ENCODE measurements around the gene IRAK1. TPM values are rescaled to one million over a fixed set of nuclear protein-coding genes. Genes with fewer than 3 reads are reported as not detected.

Gene IRAK1
- total RNA-seq, 1 donor: 99.5 TPM

DNA sequence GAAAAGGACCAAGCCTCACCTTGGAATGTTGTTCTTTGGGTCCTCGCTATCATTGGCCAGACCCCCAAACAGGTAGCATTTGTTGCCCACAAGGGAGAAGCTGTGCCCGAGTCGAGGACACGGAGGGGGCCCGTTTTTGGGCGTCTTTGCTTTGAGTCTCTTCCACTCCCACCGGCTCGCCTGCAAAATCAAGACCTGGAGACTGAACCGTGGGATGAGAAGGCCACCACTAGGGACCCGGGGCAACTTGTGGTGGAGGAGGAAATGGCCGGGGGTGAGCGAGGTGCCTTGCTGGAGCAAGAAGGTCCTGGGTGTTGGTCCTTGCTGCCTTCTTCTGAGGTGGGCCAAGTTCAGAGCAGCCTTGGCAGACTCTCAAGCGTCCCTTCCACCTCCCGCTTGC lies 55.6 kb downstream of the IRAK1 start:
- Histone ChIP-seq H3K27me3 (ENCODE audit: insufficient read depth, low read length) (no peaks in the 10 kb centered on the region), H3K4me1 (ENCODE audit: insufficient read depth, low read length) (peaks cover 28% of the 10 kb centered on the region), H3K4me2 (ENCODE audit: insufficient read depth, low read length) (no peak overlapping the region), H3K4me3 (ENCODE audit: insufficient read depth, low read length) (no peak overlapping the region), H4K20me1 (ENCODE audit: insufficient read depth, low read length) (peaks cover 71% of the 10 kb centered on the region), H3K79me2 (ENCODE audit: insufficient read depth, low read length) (peaks cover 75% of the 10 kb centered on the region), H3K27ac (ENCODE audit: low read depth, low read length) (no peak overlapping the region), H3K36me3 (ENCODE audit: insufficient read depth, low read length) (peaks cover 27% of the 10 kb centered on the region), H2AFZ (ENCODE audit: low read length) (no peak overlapping the region), H3K9me3 (ENCODE audit: low read depth, low read length) (no peaks in the 10 kb centered on the region)
- TF ChIP-seq, protein P1, sequence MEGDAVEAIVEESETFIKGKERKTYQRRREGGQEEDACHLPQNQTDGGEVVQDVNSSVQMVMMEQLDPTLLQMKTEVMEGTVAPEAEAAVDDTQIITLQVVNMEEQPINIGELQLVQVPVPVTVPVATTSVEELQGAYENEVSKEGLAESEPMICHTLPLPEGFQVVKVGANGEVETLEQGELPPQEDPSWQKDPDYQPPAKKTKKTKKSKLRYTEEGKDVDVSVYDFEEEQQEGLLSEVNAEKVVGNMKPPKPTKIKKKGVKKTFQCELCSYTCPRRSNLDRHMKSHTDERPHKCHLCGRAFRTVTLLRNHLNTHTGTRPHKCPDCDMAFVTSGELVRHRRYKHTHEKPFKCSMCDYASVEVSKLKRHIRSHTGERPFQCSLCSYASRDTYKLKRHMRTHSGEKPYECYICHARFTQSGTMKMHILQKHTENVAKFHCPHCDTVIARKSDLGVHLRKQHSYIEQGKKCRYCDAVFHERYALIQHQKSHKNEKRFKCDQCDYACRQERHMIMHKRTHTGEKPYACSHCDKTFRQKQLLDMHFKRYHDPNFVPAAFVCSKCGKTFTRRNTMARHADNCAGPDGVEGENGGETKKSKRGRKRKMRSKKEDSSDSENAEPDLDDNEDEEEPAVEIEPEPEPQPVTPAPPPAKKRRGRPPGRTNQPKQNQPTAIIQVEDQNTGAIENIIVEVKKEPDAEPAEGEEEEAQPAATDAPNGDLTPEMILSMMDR (IDR thresholded peaks at IDR 0.05; ENCODE audit: extremely low read depth, low read depth, low read length): no peak
- no peak for DNase-seq (ENCODE audit: insufficient read length, low spot score, missing footprints)

DNA sequence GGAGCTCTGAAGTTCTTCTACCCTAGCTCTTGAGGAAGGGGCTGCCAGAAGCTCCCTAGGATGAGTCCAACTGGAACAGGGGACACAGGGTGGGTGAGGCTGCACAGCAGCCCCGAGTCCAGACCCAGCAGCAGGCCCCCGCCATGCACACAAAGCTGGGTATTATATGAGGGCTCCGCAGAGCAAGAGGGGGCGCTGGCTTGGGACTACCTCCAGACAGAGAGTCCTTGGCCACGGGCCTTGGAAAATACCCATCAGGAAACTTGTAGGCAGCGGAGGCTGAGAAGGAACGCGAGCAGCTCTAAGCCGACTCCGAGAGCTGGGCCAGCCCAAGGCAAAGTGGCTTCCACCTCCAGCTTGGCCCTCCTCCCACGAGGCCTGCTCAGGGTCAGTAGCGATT lies 56.2 kb downstream of the IRAK1 start:
- no peak for DNase-seq (ENCODE audit: insufficient read length, low spot score, missing footprints)
- Histone ChIP-seq H3K9me3 (ENCODE audit: low read depth, low read length) (no peaks in the 10 kb centered on the region), H3K4me1 (ENCODE audit: insufficient read depth, low read length) (peaks cover 23% of the 10 kb centered on the region), H3K36me3 (ENCODE audit: insufficient read depth, low read length) (peaks cover 33% of the 10 kb centered on the region), H3K4me3 (ENCODE audit: insufficient read depth, low read length) (no peak overlapping the region), H4K20me1 (ENCODE audit: insufficient read depth, low read length) (peaks cover 65% of the 10 kb centered on the region), H3K4me2 (ENCODE audit: insufficient read depth, low read length) (no peak overlapping the region), H2AFZ (ENCODE audit: low read length) (no peak overlapping the region), H3K27me3 (ENCODE audit: insufficient read depth, low read length) (no peaks in the 10 kb centered on the region), H3K79me2 (ENCODE audit: insufficient read depth, low read length) (peaks cover 70% of the 10 kb centered on the region), H3K27ac (ENCODE audit: low read depth, low read length) (no peak overlapping the region)
- TF ChIP-seq, protein P1 (IDR thresholded peaks at IDR 0.05; ENCODE audit: extremely low read depth, low read depth, low read length): no peak

DNA sequence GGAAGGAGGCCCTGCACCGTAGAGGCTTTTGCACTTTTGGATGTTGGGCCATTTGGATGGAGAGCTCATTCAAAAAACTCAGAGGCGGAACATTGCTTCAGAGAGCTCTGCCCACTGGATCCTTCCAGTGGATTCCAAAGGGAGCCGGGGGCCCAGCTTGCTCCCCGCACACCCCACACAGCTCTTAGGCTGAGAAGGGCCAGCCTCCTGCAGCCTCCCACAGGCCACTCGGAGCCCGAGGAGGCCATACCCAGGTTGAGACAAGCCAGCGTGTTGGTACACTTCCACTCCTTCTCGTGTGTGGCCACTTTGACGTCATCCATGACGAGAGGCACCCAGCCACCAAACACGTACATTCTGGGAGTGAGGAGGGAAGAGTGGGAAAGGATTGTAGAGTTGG lies 58.4 kb downstream of the IRAK1 start:
- TF ChIP-seq, protein P1 (IDR thresholded peaks at IDR 0.05; ENCODE audit: extremely low read depth, low read depth, low read length): no peak

DNA sequence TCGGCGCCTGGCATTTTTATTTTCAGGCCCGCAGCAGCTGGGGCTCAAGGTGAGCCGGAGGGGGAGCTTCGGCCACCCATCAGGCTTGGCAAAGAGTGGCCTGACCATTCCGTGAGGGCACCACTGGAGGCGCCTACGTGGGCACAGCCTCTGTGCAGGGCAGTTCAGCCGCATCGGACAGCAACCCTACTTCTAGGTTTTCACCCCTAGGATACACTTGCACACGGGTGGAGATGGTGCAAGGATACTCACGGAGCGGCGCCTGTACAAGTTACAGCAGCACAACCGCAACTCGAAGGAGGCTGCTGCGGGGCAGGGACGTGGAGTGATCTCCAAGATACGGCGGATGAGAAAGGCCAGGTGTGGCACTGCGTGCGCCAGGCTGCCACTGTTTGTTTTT lies 58.9 kb downstream of the IRAK1 start:
- Histone ChIP-seq H3K27me3 (ENCODE audit: insufficient read depth, low read length) (no peaks in the 10 kb centered on the region), H3K9me3 (ENCODE audit: low read depth, low read length) (no peaks in the 10 kb centered on the region), H3K36me3 (ENCODE audit: insufficient read depth, low read length) (peaks cover 51% of the 10 kb centered on the region), H3K4me1 (ENCODE audit: insufficient read depth, low read length) (no peaks in the 10 kb centered on the region), H3K27ac (ENCODE audit: low read depth, low read length) (no peak overlapping the region), H3K4me3 (ENCODE audit: insufficient read depth, low read length) (no peak overlapping the region), H3K79me2 (ENCODE audit: insufficient read depth, low read length) (peaks cover 42% of the 10 kb centered on the region), H2AFZ (ENCODE audit: low read length) (no peak overlapping the region), H4K20me1 (ENCODE audit: insufficient read depth, low read length) (peaks cover 40% of the 10 kb centered on the region), H3K4me2 (ENCODE audit: insufficient read depth, low read length) (no peak overlapping the region)
- TF ChIP-seq, protein P1 (IDR thresholded peaks at IDR 0.05; ENCODE audit: extremely low read depth, low read depth, low read length): no peak
- DNase-seq (ENCODE audit: insufficient read length, low spot score, missing footprints): no peak

More for the DNA sequence above, 58.4 kb downstream of the IRAK1 start:
- no peak for DNase-seq (ENCODE audit: insufficient read length, low spot score, missing footprints)
- Histone ChIP-seq H3K4me1 (ENCODE audit: insufficient read depth, low read length) (peaks cover 1% of the 10 kb centered on the region), H3K27me3 (ENCODE audit: insufficient read depth, low read length) (no peaks in the 10 kb centered on the region), H3K36me3 (ENCODE audit: insufficient read depth, low read length) (peaks cover 50% of the 10 kb centered on the region), H3K27ac (ENCODE audit: low read depth, low read length) (no peak overlapping the region), H3K79me2 (ENCODE audit: insufficient read depth, low read length) (peaks cover 47% of the 10 kb centered on the region), H4K20me1 (ENCODE audit: insufficient read depth, low read length) (peaks cover 45% of the 10 kb centered on the region), H3K9me3 (ENCODE audit: low read depth, low read length) (no peaks in the 10 kb centered on the region), H2AFZ (ENCODE audit: low read length) (no peak overlapping the region), H3K4me3 (ENCODE audit: insufficient read depth, low read length) (no peak overlapping the region), H3K4me2 (ENCODE audit: insufficient read depth, low read length) (no peak overlapping the region)

Small RNA genes within 50 kb of the gene (small RNA-seq; reads per million reads assigned to genes)
- not detected for gene MIR3202-1

Other genes with a start within 250 kb of the IRAK1 start
- gene SRPK3, start 238.9 kb downstream of the IRAK1 start, total RNA-seq: 0.36 TPM in 1 of 2 replicates, not detected in the other
- 40.2 and 42.7 TPM in 2 replicates for gene IDH3G, start 225.5 kb downstream of the IRAK1 start, total RNA-seq
- 156 and 172 TPM in 2 replicates for gene SSR4, start 225.2 kb downstream of the IRAK1 start, total RNA-seq
- gene PDZD4, start 189.4 kb downstream of the IRAK1 start, total RNA-seq: under 0.01 TPM in 2 replicates
- under 0.01 TPM in 2 replicates for gene L1CAM, start 133.7 kb downstream of the IRAK1 start, total RNA-seq
- gene AVPR2, start 115.2 kb downstream of the IRAK1 start, total RNA-seq: not detected in 2 replicates
- 0.88 and 1.4 TPM in 2 replicates for gene ARHGAP4, start 93.6 kb downstream of the IRAK1 start, total RNA-seq
- 43.4 and 46.3 TPM in 2 replicates for gene NAA10, start 84.9 kb downstream of the IRAK1 start, total RNA-seq
- 6.5 TPM in 2 replicates for gene RENBP, start 75.3 kb downstream of the IRAK1 start, total RNA-seq
- 22.1 and 24.6 TPM in 2 replicates for gene HCFC1, start 48.1 kb downstream of the IRAK1 start, total RNA-seq
- gene TMEM187, start 47.1 kb downstream of the IRAK1 start, total RNA-seq: 6.9 and 8.5 TPM in 2 replicates
- gene MECP2, start 77.8 kb upstream of the IRAK1 start, total RNA-seq: 31.1 and 33.3 TPM in 2 replicates
- not detected in 2 replicates for gene OPN1LW, start 124.3 kb upstream of the IRAK1 start, total RNA-seq
- not detected in 2 replicates for gene OPN1MW, start 162.7 kb upstream of the IRAK1 start, total RNA-seq
- gene OPN1MW2, start 199.9 kb upstream of the IRAK1 start, total RNA-seq: not detected in 2 replicates
- not detected in 2 replicates for gene OPN1MW3, start 237.7 kb upstream of the IRAK1 start, total RNA-seq